Activated naive CD4-positive, alpha-beta T cell treated with anti-CD3 and anti-CD28 coated beads, Interleukin-2, amount 10 ng/mL, durations not matched to agents 7 days and 5 days (primary cell): ENCODE results near the gene TRIM72.
A peak's percentile ranks its signal among the peaks of the same experiment; 100 is the strongest.
"Not testable (repeated sequence)": the region's sequence is repeated elsewhere in the genome, so short reads cannot be mapped to it uniquely, and the experiment has no call there.

Experiments
- CTCF ChIA-PET: fragments of 350-600 bp; sonication (Branson Sonifier 250); formaldehyde crosslinking; loops from one replicate; lab custom pipeline; 2021; ENCODE audit warnings: antibody characterized with exemption; lab: Charles Lee
- DNase-seq: peaks from one replicate; pipeline ENCODE4 v3.0.0-alpha.2; 2020
- H3K27ac Mint-ChIP-seq: one replicate; pipeline ENCODE4 v1.8.0; 2021; ENCODE audit warnings: mild to moderate bottlenecking, moderate library complexity, mixed read lengths
- H3K27me3 Mint-ChIP-seq: one replicate; pipeline ENCODE4 v1.8.0; 2021; ENCODE audit warnings: mild to moderate bottlenecking, mixed read lengths
- H3K36me3 Mint-ChIP-seq: one replicate; pipeline ENCODE4 v1.8.0; 2021; ENCODE audit warnings: mixed read lengths
- H3K4me1 Mint-ChIP-seq: one replicate; pipeline ENCODE4 v1.8.0; 2021; ENCODE audit warnings: mixed read lengths
- H3K4me3 Mint-ChIP-seq: one replicate; pipeline ENCODE4 v1.8.0; 2021; ENCODE audit warnings: mild to moderate bottlenecking, moderate library complexity, mixed read lengths
- H3K9me3 Mint-ChIP-seq: one replicate; pipeline ENCODE4 v1.8.0; 2021; ENCODE audit warnings: mixed read lengths

Gene TRIM72, protein sequence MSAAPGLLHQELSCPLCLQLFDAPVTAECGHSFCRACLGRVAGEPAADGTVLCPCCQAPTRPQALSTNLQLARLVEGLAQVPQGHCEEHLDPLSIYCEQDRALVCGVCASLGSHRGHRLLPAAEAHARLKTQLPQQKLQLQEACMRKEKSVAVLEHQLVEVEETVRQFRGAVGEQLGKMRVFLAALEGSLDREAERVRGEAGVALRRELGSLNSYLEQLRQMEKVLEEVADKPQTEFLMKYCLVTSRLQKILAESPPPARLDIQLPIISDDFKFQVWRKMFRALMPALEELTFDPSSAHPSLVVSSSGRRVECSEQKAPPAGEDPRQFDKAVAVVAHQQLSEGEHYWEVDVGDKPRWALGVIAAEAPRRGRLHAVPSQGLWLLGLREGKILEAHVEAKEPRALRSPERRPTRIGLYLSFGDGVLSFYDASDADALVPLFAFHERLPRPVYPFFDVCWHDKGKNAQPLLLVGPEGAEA

DNA sequence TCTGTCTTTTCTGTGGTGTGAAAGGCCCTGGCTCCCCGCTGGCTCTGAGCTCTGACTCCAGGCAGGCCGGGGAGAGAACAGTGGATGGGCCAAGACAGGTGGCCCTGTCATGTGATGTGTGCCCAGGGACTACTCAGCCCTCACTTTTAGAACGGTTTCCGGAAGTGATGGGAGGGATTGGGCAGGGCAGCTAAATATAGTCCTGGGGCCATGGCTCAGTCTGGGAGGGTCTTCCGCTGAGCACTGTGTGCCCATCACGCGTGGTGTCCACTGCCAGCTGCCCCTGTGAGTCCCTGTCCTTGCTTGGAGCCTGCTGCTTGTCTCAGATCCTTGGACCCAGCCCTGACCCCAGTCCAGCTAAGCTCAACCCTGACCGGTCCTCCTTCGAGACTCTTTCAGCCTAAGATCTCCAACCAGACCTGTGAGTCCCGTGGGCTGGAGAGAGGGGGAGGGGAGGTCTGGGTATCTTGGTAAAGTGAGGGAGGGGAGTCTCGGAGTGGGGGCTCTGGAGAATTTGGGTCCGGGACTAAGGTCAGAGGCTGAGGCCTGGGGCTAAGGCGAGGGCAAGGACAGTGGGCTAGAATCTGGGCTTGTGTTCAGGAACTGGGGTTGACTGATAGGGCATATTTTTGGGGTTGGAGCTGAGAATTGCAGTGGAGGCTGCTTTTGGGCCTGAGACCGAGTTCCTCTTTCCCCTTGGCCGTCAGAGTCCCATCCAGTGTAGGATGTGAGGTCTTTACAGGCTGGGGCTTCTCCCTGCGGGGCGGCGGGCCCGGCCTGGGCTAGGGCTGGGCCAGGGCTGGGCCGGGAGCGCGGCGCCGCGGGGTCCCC lies at the start of gene TRIM72:
Gene TRIM72, plus strand, starts transcription at position 243 of the 831 bp plus-strand sequence. CDS start 620 bp downstream, outside the sequence.
- no peaks in the 10 kb centered on the region for H3K36me3 Mint-ChIP-seq
- H3K9me3 Mint-ChIP-seq: no peaks in the 10 kb centered on the region
- peaks cover 36% of the 10 kb centered on the region for H3K4me1 Mint-ChIP-seq
- CTCF ChIA-PET: interaction anchor here (0.6 to 2.6 kb wide), 2 partner anchors 13 to 230 kb away, joined by 3 to 7 read pairs; no protein-coding TSS in a partner anchor
- peaks cover 74% of the 10 kb centered on the region for H3K27me3 Mint-ChIP-seq
- no peak within 1 kb of the TSS for H3K4me3 Mint-ChIP-seq
- H3K27ac Mint-ChIP-seq: no peak within 1 kb of the TSS
- DNase-seq: no peak

DNA sequence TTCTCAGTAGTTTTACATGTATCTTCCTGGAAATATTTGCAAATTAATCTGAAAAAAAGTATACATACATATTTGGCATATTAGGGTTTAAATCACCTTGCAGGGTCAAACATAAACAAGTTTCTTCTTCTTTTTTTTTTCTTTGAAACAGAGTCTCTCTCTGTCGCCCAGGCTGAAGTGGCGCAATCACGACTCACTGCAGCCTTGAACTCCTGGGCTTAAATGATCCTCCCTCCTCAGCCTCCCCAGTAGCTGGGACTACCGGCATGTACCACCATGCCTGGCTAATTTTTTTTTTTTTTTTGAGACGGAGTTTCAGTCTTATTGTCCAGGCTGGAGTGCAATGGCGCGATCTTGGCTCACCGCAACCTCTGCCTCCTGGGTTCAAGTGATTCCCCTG lies 46.6 kb upstream of the TRIM72 start:
- no peak for DNase-seq
- H3K4me3 Mint-ChIP-seq: no peak overlapping the region
- H3K36me3 Mint-ChIP-seq: no peaks in the 10 kb centered on the region
- CTCF ChIA-PET: interaction anchor here (1.4 kb wide), 1 partner anchor 25 kb away, joined by 4 read pairs; no protein-coding TSS in a partner anchor
- H3K9me3 Mint-ChIP-seq: no peaks in the 10 kb centered on the region
- H3K4me1 Mint-ChIP-seq: no peaks in the 10 kb centered on the region
- peaks cover 9% of the 10 kb centered on the region for H3K27me3 Mint-ChIP-seq
- H3K27ac Mint-ChIP-seq: no peak overlapping the region

DNA sequence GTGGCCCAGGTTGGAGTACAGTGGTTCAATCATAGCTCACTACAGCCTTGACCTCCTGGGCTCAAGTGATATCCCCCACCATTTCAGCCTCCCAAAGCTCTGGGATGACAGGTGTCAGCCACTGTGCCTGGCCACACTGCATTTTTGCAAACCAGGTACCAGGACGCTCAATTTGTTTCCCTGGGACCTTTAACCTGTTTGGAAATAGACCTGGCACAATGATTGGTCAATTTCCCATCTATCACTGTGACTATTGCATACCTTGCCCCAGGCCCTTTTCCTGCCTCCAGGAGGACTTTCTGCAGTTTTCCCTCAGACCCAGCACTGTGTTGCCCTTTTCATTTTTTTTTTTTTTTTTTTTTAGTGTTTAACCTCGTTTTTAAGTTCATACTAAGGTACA lies 45.1 kb upstream of the TRIM72 start:
- Mint-ChIP-seq H3K9me3 (no peaks in the 10 kb centered on the region), H3K4me1 (no peaks in the 10 kb centered on the region), H3K27me3 (peaks cover 13% of the 10 kb centered on the region), H3K36me3 (no peaks in the 10 kb centered on the region), H3K27ac (no peak overlapping the region), H3K4me3 (no peak overlapping the region)
- CTCF ChIA-PET: interaction anchor here (1.4 kb wide), 1 partner anchor 27 kb away, joined by 4 read pairs; no protein-coding TSS in a partner anchor
- DNase-seq: no peak

DNA sequence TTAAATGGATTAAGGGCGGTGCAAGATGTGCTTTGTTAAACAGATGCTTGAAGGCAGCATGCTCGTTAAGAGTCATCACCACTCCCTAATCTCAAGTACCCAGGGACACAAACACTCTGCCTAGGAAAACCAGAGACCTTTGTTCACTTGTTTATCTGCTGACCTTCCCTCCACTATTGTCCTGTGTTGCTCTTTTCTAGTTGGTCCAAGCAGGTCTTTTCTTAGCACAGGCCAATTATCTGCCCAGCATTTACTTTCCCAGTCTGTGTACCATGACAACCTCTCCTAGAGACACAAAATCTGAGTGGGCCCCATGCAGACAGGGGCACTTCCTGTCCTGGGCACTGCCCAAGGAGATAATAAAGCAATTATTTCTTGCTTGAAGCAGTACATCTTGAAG lies 43.9 kb upstream of the TRIM72 start:
- H3K4me3 Mint-ChIP-seq, H3K36me3 Mint-ChIP-seq, DNase-seq, CTCF ChIA-PET, H3K9me3 Mint-ChIP-seq, H3K4me1 Mint-ChIP-seq, H3K27ac Mint-ChIP-seq: not testable (repeated sequence)
- H3K27me3 Mint-ChIP-seq: peaks cover 13% of the 10 kb centered on the region

DNA sequence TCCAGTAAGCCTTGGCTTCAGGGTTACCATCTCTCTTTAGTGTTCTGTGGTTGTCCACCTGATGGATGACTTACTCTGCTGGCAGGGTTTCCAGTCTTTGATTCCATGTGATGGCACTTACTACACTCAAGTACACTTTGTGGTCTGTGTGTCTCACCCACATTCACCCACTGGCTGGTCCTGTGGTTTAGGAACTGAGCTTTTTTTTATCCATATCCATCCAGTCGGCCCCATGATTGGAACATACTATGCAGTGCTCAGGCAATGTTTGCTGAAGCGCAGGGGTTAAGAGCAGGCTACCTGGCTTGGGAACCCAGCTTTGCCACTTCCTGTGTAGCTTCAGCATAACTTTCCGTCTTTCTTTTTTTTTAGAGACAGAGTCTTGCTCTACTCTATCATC lies 36.8 kb upstream of the TRIM72 start:
- H3K27me3 Mint-ChIP-seq: peaks cover 8% of the 10 kb centered on the region
- peaks cover 18% of the 10 kb centered on the region for H3K36me3 Mint-ChIP-seq
- H3K27ac Mint-ChIP-seq: peak overlapping the region; percentile 100
- CTCF ChIA-PET: interaction anchor here (0.5 to 4.2 kb wide), 4 partner anchors 17 to 34 kb away, joined by 4 to 23 read pairs (median 5); no protein-coding TSS in a partner anchor
- peaks cover 34% of the 10 kb centered on the region for H3K4me1 Mint-ChIP-seq
- peak; percentile 74 for DNase-seq
- H3K9me3 Mint-ChIP-seq: no peaks in the 10 kb centered on the region
- H3K4me3 Mint-ChIP-seq: peak overlapping the region; percentile 63

DNA sequence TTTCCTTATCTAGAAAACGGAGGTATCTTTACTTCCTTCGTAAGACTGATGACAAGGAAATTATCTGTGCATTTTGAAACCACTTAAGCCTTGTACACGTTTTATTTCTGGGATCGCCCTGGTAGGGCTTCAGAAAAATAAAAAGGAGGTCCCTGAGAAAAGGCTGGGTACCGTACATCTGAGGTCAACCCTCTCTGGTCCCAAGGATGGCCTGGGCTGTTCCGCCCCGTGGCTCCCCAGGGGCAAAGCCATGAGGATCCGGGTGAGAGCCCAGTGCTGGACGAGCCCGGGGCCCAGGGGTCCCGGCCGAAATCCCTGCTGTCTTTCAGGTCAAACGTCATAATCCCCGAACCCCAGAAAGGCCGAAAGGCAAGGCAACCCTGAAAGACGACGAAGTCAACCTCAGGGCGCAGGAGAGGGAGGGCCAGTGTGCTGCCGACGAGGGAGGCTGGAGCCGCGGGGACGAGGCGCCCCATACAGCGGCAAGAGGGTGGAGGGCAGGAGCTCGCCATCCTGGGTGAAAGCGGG lies 34.6 kb upstream of the TRIM72 start:
- no peaks in the 10 kb centered on the region for H3K9me3 Mint-ChIP-seq
- peaks cover 4% of the 10 kb centered on the region for H3K27me3 Mint-ChIP-seq
- CTCF ChIA-PET: interaction anchor here (0.9 to 4.2 kb wide), 2 partner anchors 36 to 58 kb away, joined by 3 to 23 read pairs; no protein-coding TSS in a partner anchor
- H3K4me1 Mint-ChIP-seq: peaks cover 54% of the 10 kb centered on the region
- no peak for DNase-seq
- peak overlapping the region; percentile 95 for H3K4me3 Mint-ChIP-seq
- peaks cover 39% of the 10 kb centered on the region for H3K36me3 Mint-ChIP-seq
- peak overlapping the region; percentile 100 for H3K27ac Mint-ChIP-seq

DNA sequence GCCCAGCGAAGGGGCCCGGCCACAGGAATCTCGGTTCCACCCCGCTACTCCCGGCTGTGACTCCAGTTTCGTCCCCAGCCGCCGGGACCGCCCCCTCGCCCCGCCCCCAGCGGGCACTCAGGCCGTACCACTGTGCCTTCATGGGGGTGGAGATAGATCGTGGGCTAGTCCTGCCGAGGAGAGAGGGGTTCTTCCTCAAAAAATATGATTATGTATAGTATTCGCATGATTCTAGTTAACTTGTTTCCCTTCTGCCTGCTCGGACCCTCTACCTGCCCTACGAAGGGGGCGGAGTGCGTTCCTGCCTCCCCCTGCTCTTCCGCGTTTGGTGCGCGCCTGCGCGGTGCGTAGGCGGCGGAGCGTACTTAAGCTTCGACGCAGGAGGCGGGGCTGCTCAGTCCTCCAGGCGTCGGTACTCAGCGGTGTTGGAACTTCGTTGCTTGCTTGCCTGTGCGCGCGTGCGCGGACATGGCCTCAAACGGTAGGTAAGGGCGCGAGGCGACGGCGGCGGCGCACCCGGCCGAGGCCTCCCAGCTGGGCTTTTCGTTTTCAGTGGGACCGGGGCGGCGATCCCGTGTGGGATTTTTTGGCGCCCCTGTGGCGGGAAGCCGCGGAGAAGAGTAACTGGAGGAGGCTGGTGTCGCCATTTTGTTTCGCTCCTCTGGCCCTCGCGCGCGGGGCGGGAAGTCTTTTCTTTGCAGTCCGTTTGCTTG lies 34.0 kb upstream of the TRIM72 start, which contains the start of gene FUS:
Gene FUS, plus strand, starts transcription at position 393 of the 713 bp plus-strand sequence. Its CDS starts 76 bp downstream, at position 469.
- DNase-seq: peak; percentile 91
- peaks cover 59% of the 10 kb centered on the region for H3K4me1 Mint-ChIP-seq
- H3K36me3 Mint-ChIP-seq: peaks cover 43% of the 10 kb centered on the region
- peaks cover 4% of the 10 kb centered on the region for H3K27me3 Mint-ChIP-seq
- H3K27ac Mint-ChIP-seq: peak within 1 kb of the TSS; percentile 100
- H3K9me3 Mint-ChIP-seq: no peaks in the 10 kb centered on the region
- CTCF ChIA-PET: interaction anchor here (0.9 to 4.2 kb wide), 2 partner anchors 37 to 58 kb away, joined by 3 to 23 read pairs; no protein-coding TSS in a partner anchor
- H3K4me3 Mint-ChIP-seq: peak within 1 kb of the TSS; percentile 95

DNA sequence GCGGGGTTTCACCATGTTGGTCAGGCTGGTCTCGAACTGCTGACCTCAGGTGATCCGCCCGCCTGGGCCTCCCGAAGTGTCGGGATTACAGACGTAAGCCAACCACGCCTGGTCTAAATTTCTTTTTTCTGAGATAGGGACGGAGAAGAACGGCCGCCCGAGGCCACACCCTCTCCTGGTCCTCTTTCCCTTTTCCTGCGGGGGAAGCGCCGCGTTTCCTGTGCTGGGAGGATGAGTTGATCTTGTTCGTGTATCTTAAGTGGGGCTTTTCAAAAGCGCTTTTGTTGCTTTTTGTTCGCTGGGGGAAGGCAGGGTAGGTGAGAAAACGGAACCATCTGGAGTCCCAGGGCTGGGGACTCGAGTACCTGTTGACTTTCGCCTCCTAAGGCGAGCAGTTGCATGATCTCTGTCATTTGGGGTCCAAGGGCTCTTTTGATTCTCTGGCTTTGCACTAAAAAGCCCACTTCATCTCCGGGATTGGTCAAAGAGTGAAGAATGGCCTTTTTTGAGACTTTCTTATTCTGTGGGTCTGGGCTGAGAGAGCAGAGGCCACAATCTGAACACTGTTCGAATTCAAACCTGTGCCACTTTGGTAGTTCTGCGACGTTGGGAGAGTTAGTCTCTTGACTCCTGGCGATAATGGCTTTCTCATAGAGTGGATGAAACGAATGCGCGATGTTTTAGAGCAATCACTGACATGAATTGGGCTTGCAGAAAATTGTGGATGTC lies 32.7 kb upstream of the TRIM72 start:
- Mint-ChIP-seq H3K27me3 (peaks cover 4% of the 10 kb centered on the region), H3K9me3 (no peaks in the 10 kb centered on the region), H3K4me1 (peaks cover 71% of the 10 kb centered on the region), H3K4me3 (peak overlapping the region; percentile 95), H3K36me3 (peaks cover 57% of the 10 kb centered on the region), H3K27ac (peak overlapping the region; percentile 100)
- CTCF ChIA-PET: no interaction called here
- peak; percentile 50 for DNase-seq

DNA sequence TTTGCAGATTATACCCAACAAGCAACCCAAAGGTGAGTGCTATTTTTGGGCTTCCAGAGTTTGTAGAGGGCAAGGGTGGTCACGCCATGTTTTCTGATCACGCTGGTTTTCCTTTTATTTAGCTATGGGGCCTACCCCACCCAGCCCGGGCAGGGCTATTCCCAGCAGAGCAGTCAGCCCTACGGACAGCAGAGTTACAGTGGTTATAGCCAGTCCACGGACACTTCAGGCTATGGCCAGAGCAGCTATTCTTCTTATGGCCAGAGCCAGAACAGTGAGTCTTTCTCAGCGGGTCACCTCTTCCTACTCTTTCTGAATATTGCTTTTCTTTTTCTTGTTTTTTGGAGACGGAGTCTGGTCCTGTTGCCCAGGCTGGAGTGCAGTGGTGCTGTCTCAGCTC lies 31.5 kb upstream of the TRIM72 start:
- CTCF ChIA-PET: interaction anchor here (0.9 to 2.3 kb wide), 2 partner anchors 40 to 253 kb away, joined by 3 to 7 read pairs; no protein-coding TSS in a partner anchor
- Mint-ChIP-seq H3K4me3 (peak overlapping the region; percentile 95), H3K9me3 (no peaks in the 10 kb centered on the region), H3K27me3 (peaks cover 4% of the 10 kb centered on the region), H3K36me3 (peaks cover 66% of the 10 kb centered on the region), H3K27ac (peak overlapping the region; percentile 81), H3K4me1 (peaks cover 73% of the 10 kb centered on the region)
- no peak for DNase-seq

DNA sequence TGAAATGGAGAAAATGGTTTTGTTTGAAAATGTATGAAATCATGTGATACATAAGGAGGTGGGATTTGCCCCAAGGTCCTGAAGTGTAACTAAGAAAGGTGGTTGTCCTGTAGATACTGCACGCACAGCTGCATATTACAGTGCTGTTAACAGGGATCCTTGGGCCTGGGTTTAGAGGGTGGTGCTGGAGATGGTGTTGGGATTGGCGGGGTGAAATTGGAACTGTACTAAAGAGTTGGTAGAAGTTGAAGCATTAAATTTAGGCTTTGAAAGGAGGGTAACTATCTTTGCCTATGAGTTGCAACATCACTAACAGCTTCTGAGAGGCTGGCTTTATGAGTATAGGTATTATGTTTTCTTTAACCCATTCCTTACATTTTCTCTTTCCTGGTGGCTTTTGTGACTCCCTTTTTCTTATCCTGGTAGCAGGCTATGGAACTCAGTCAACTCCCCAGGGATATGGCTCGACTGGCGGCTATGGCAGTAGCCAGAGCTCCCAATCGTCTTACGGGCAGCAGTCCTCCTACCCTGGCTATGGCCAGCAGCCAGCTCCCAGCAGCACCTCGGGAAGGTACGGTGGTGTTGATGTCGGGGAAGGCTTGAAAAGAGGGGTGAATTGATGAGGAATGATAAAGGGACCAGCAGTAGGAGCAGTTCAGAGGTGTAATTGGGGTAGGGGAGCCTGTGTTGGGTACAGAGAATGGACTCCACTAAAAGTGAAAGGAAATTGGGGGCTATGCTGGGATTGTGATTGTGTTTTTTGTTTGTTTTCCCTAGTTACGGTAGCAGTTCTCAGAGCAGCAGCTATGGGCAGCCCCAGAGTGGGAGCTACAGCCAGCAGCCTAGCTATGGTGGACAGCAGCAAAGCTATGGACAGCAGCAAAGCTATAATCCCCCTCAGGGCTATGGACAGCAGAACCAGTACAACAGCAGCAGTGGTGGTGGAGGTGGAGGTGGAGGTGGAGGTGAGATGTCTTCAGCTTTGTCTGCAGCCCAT lies 30.2 kb upstream of the TRIM72 start:
- Mint-ChIP-seq H3K9me3 (no peaks in the 10 kb centered on the region), H3K4me1 (peaks cover 73% of the 10 kb centered on the region), H3K27ac (peak overlapping the region; percentile 49), H3K4me3 (peak overlapping the region; percentile 95), H3K36me3 (peaks cover 80% of the 10 kb centered on the region), H3K27me3 (peaks cover 4% of the 10 kb centered on the region)
- no peak for DNase-seq
- CTCF ChIA-PET: interaction anchor here (0.9 to 2.3 kb wide), 3 partner anchors 17 to 114 kb away, joined by 3 to 7 read pairs (median 3); no protein-coding TSS in a partner anchor

DNA sequence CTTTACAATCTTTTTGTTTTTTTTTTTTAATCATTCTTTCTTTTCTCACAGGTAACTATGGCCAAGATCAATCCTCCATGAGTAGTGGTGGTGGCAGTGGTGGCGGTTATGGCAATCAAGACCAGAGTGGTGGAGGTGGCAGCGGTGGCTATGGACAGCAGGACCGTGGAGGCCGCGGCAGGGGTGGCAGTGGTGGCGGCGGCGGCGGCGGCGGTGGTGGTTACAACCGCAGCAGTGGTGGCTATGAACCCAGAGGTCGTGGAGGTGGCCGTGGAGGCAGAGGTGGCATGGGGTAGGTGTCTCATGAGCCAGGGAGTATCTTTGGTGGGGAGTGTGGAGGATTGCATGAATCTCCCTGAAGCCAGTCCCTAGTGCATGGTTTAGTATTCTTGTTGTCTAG lies 29.0 kb upstream of the TRIM72 start:
- H3K27me3 Mint-ChIP-seq: peaks cover 3% of the 10 kb centered on the region
- CTCF ChIA-PET: no interaction called here
- peaks cover 80% of the 10 kb centered on the region for H3K4me1 Mint-ChIP-seq
- H3K36me3 Mint-ChIP-seq: peaks cover 88% of the 10 kb centered on the region
- DNase-seq: no peak
- H3K9me3 Mint-ChIP-seq: no peaks in the 10 kb centered on the region
- H3K27ac Mint-ChIP-seq: peak overlapping the region; percentile 65
- H3K4me3 Mint-ChIP-seq: peak overlapping the region; percentile 29
